ENCODE data around the gene TBC1D32.

TBC1D32 gene

GRCh38 chr6:121042766-121043165, 291.5 kb downstream of the TBC1D32 start:
- TF ChIP-seq JUND (IDR thresholded peaks at IDR 0.05; ENCODE audit: low read depth): no peak
- no peak for DNase-seq (ENCODE audit: low read depth in 1 of 2, low spot score in 1 of 2)

GRCh38 chr6:121040831-121041230, 293.4 kb downstream of the TBC1D32 start:
- no peak for TF ChIP-seq JUND (IDR thresholded peaks at IDR 0.05; ENCODE audit: low read depth)
- in situ Hi-C loops (cut with HindIII; ENCODE audit: low pct_unique_long_range_greater_than_20kb, low sequenced_read_pairs): no loop called here
- no peak for DNase-seq (ENCODE audit: low read depth in 1 of 2, low spot score in 1 of 2)

More at GRCh38 chr6:121042766-121043165, 291.5 kb downstream of the TBC1D32 start:
- in situ Hi-C loops (cut with HindIII; ENCODE audit: low pct_unique_long_range_greater_than_20kb, low sequenced_read_pairs): no loop called here

- in situ Hi-C loops (cut with HindIII; ENCODE audit: low pct_unique_long_range_greater_than_20kb, low sequenced_read_pairs): no loop called here
- DNase-seq (ENCODE audit: low read depth in 1 of 2, low spot score in 1 of 2): no peak
- no peak for TF ChIP-seq JUND (IDR thresholded peaks at IDR 0.05; ENCODE audit: low read depth)
These were observed 301.2 kb downstream of the TBC1D32 start for GRCh38 chr6:121033091-121033490.

- no peak for DNase-seq (ENCODE audit: low read depth in 1 of 2, low spot score in 1 of 2)
- TF ChIP-seq JUND (IDR thresholded peaks at IDR 0.05; ENCODE audit: low read depth): no peak
- in situ Hi-C loops (cut with HindIII; ENCODE audit: low pct_unique_long_range_greater_than_20kb, low sequenced_read_pairs): no loop called here
These were observed 301.8 kb downstream of the TBC1D32 start for GRCh38 chr6:121032268-121033006.
